BLaER1 (cell line): Measurements from ENCODE around the gene GALM.
"Not testable (repeated sequence)": the region's sequence is repeated elsewhere in the genome, so short reads cannot be mapped to it uniquely, and the experiment has no call there.

Experiments used
- H3K27ac ChIP-seq: shearing (Covaris generic); formaldehyde crosslinking; 2 replicates; pipeline ENCODE4 v1.8.1; 2022
- H3K27me3 ChIP-seq: shearing (Covaris generic); formaldehyde crosslinking; 2 replicates; pipeline ENCODE4 v1.8.1; 2022
- H3K36me3 ChIP-seq: shearing (Covaris generic); formaldehyde crosslinking; 2 replicates; pipeline ENCODE4 v1.8.1; 2022
- H3K4me1 ChIP-seq: shearing (Covaris generic); formaldehyde crosslinking; 2 replicates; pipeline ENCODE4 v1.8.1; 2022
- H3K4me2 ChIP-seq: shearing (Covaris generic); formaldehyde crosslinking; 2 replicates; pipeline ENCODE4 v1.8.1; 2022
- H3K4me3 ChIP-seq: shearing (Covaris generic); formaldehyde crosslinking; 2 replicates; pipeline ENCODE4 v1.8.1; 2022
- H3K9ac ChIP-seq: shearing (Covaris generic); formaldehyde crosslinking; 2 replicates; pipeline ENCODE4 v1.8.1; 2022
- H3K9me3 ChIP-seq: shearing (Covaris generic); formaldehyde crosslinking; 2 replicates; pipeline ENCODE4 v1.8.1; 2022
- H4K20me1 ChIP-seq: shearing (Covaris generic); formaldehyde crosslinking; 2 replicates; pipeline ENCODE4 v1.8.1; 2022
- Cebpa-rat ChIP-seq: shearing (Covaris generic); IDR thresholded peaks from 2 replicates; pipeline ENCODE4 v1.8.1; 2022

GALM gene

DNA sequence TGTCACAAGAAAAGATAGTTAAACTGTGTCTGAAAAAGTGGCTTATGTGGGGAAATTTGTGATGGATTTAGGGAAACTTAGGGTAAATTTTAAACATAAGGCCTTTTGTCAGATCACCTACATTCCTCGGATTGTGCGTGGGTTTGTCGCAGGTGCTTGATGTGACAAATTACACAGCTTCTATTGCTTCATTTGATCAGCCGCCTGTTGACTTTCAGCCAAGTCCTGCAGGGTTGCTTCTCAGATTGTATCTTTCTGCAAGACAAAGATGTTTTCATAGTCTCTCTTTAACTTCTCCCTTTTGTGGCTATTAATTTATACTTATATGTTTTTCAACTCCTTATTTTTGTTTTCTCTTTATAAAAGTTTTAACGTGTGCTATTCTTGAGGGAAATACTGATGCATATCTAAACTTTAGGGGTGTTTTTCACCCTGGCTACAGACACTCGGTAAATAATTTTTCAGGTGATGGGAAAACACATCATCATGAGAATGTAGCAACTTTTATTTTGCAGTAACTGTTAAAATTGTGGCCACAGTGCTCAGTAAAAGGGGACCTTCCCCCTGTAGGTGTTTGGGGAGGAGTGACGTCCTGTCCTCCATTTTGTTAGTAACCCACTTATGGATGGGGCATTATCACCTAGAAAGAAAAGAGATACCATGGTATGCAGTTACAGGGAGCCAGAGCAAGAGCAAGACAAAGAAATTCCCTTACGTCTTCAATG is 31.4 kb downstream of the GALM start:
- no peaks in the 10 kb centered on the region for H4K20me1 ChIP-seq
- peaks cover 8% of the 10 kb centered on the region; the same call in 1 of the 2 replicates for H3K9me3 ChIP-seq
- H3K27me3 ChIP-seq = no peaks in the 10 kb centered on the region
- H3K4me2 ChIP-seq = no peak overlapping the region
- TF ChIP-seq Cebpa-rat = no peak
- H3K4me1 ChIP-seq = peaks cover 37% of the 10 kb centered on the region
- no peak overlapping the region for H3K9ac ChIP-seq
- H3K27ac ChIP-seq = no peak overlapping the region
- no peak overlapping the region for H3K4me3 ChIP-seq
- H3K36me3 ChIP-seq = peaks cover 30% of the 10 kb centered on the region; the same call in 1 of the 2 replicates

- Histone ChIP-seq H3K27me3 (no peaks in the 10 kb centered on the region), H3K36me3 (peaks cover 20% of the 10 kb centered on the region; the same call in 1 of the 2 replicates), H3K4me1 (peaks cover 36% of the 10 kb centered on the region), H3K4me3 (no peak overlapping the region), H3K4me2 (no peak overlapping the region), H3K9ac (no peak overlapping the region), H3K9me3 (peaks cover 8% of the 10 kb centered on the region; the same call in 1 of the 2 replicates), H3K27ac (no peak overlapping the region), H4K20me1 (no peaks in the 10 kb centered on the region)
- no peak for TF ChIP-seq Cebpa-rat
Observed at GRCh38 chr2:38698467-38699003, 32.6 kb downstream of the GALM start.

GRCh38 chr2:38700113-38700785 is 34.3 kb downstream of the GALM start:
- Histone ChIP-seq H3K36me3 (peaks cover 27% of the 10 kb centered on the region; the same call in 1 of the 2 replicates), H3K4me1 (peaks cover 21% of the 10 kb centered on the region), H3K9me3 (peaks cover 8% of the 10 kb centered on the region; the same call in 1 of the 2 replicates), H3K4me2 (peak overlapping the region; percentile 61; the same call in 1 of the 2 replicates), H4K20me1 (no peaks in the 10 kb centered on the region), H3K9ac (no peak overlapping the region), H3K27me3 (no peaks in the 10 kb centered on the region), H3K27ac (no peak overlapping the region), H3K4me3 (no peak overlapping the region)
- TF ChIP-seq Cebpa-rat = no peak

GRCh38 chr2:38700881-38701458 is 35.1 kb downstream of the GALM start:
- no peak overlapping the region; the same call in 1 of the 2 replicates for H3K4me3 ChIP-seq
- TF ChIP-seq Cebpa-rat = no peak
- no peaks in the 10 kb centered on the region for H3K27me3 ChIP-seq
- no peaks in the 10 kb centered on the region for H4K20me1 ChIP-seq
- peaks cover 8% of the 10 kb centered on the region; the same call in 1 of the 2 replicates for H3K9me3 ChIP-seq
- peaks cover 21% of the 10 kb centered on the region for H3K4me1 ChIP-seq
- H3K36me3 ChIP-seq = peaks cover 28% of the 10 kb centered on the region; the same call in 1 of the 2 replicates
- peak overlapping the region; percentile 61 for H3K4me2 ChIP-seq
- H3K27ac ChIP-seq = no peak overlapping the region
- peak overlapping the region; percentile 54; the same call in 1 of the 2 replicates for H3K9ac ChIP-seq

- peak overlapping the region; percentile 54; the same call in 1 of the 2 replicates for H3K9ac ChIP-seq
- no peak overlapping the region for H3K27ac ChIP-seq
- no peak overlapping the region; the same call in 1 of the 2 replicates for H3K4me3 ChIP-seq
- H3K4me1 ChIP-seq = peaks cover 21% of the 10 kb centered on the region
- H3K9me3 ChIP-seq = peaks cover 8% of the 10 kb centered on the region; the same call in 1 of the 2 replicates
- no peaks in the 10 kb centered on the region for H3K27me3 ChIP-seq
- no peaks in the 10 kb centered on the region for H4K20me1 ChIP-seq
- H3K36me3 ChIP-seq = peaks cover 29% of the 10 kb centered on the region; the same call in 1 of the 2 replicates
- H3K4me2 ChIP-seq = peak overlapping the region; percentile 61
- no peak for TF ChIP-seq Cebpa-rat
Observed at GRCh38 chr2:38701542-38701941, 35.6 kb downstream of the GALM start.

GRCh38 chr2:38702413-38702812 is 36.5 kb downstream of the GALM start:
- Histone ChIP-seq H3K4me2 (no peak overlapping the region), H3K36me3 (peaks cover 29% of the 10 kb centered on the region; the same call in 1 of the 2 replicates), H3K4me3 (no peak overlapping the region), H3K4me1 (peaks cover 21% of the 10 kb centered on the region), H3K9me3 (peaks cover 8% of the 10 kb centered on the region; the same call in 1 of the 2 replicates), H3K27ac (no peak overlapping the region), H3K27me3 (no peaks in the 10 kb centered on the region), H4K20me1 (no peaks in the 10 kb centered on the region), H3K9ac (no peak overlapping the region)
- TF ChIP-seq Cebpa-rat = no peak

DNA sequence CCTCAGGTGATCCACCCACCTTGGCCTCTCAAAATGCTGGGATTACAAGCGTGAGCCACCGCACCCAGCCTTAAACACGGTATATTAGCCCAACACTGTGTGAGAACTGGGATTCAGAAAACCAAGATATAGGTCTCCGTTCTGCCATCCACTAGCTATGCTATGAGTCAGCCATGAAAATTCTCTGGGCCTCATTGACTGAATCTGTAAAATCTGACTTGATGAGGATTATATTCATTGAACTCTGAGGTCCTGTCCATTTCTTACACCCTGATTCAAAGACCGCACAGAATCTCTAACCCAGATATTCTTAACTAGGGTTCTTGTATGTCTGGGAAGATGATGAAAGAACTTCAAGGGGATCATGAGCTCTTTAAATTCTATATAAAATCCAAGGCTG is 37.4 kb downstream of the GALM start:
- peaks cover 21% of the 10 kb centered on the region for H3K4me1 ChIP-seq
- not testable (repeated sequence) for H3K27me3 ChIP-seq, H3K9me3 ChIP-seq, H3K9ac ChIP-seq, H4K20me1 ChIP-seq, H3K27ac ChIP-seq, H3K4me2 ChIP-seq, H3K4me3 ChIP-seq
- peaks cover 23% of the 10 kb centered on the region; the same call in 1 of the 2 replicates for H3K36me3 ChIP-seq

GRCh38 chr2:38704664-38705063 is 38.8 kb downstream of the GALM start:
- Histone ChIP-seq H3K27ac (no peak overlapping the region), H3K9me3 (peaks cover 8% of the 10 kb centered on the region; the same call in 1 of the 2 replicates), H4K20me1 (no peaks in the 10 kb centered on the region), H3K4me2 (no peak overlapping the region), H3K27me3 (no peaks in the 10 kb centered on the region), H3K4me3 (no peak overlapping the region), H3K9ac (no peak overlapping the region), H3K4me1 (peaks cover 29% of the 10 kb centered on the region), H3K36me3 (peaks cover 24% of the 10 kb centered on the region; the same call in 1 of the 2 replicates)
- no peak for TF ChIP-seq Cebpa-rat

DNA sequence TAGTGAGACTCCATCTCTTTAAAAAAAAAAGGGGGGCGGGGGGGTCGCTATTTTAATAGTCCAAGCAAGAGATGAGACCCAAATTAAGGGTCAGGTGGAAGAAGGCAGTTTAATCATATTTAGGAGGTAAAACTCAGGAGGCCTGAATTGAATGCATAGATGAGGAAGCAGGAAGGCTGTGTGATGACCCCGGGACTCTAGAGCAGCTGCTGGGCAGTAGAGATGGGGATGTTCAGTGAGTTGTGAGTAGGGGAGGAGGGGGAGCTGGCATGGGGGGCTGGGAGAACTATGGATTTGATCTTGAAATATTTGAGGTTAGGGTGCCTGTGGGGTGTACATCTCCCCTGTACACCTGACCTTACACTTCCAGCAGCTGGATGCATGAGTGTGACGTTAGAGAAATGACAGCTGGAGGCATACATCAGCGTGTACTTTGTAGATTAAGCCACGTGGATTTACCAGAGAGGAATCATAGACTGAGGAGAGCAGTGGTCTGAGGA is 41.0 kb downstream of the GALM start:
- H3K4me2 ChIP-seq = no peak overlapping the region
- no peaks in the 10 kb centered on the region for H3K27me3 ChIP-seq
- H3K9ac ChIP-seq = no peak overlapping the region
- H3K4me3 ChIP-seq = no peak overlapping the region
- H3K36me3 ChIP-seq = peaks cover 46% of the 10 kb centered on the region
- peaks cover 15% of the 10 kb centered on the region for H3K4me1 ChIP-seq
- H3K9me3 ChIP-seq = peaks cover 8% of the 10 kb centered on the region
- TF ChIP-seq Cebpa-rat = no peak
- H3K27ac ChIP-seq = no peak overlapping the region
- H4K20me1 ChIP-seq = no peaks in the 10 kb centered on the region

- not testable (repeated sequence) for H3K27ac ChIP-seq, H3K9ac ChIP-seq, H3K4me1 ChIP-seq, H4K20me1 ChIP-seq, H3K4me3 ChIP-seq, H3K27me3 ChIP-seq, H3K9me3 ChIP-seq, H3K4me2 ChIP-seq
- peaks cover 61% of the 10 kb centered on the region for H3K36me3 ChIP-seq
Observed at GRCh38 chr2:38708491-38708890, 42.6 kb downstream of the GALM start.
